ENCODE data around the gene ST8SIA1.

GRCh38 chr12:22307811-22308210 is 26.7 kb downstream of the ST8SIA1 start:
- TF ChIP-seq CTCF (IDR thresholded peaks at IDR 0.05) (no peak), POLR2A (IDR thresholded peaks at IDR 0.05) (no peak)

All from body of pancreas (tissue), 4 donors.